Left lung (tissue), 10 donors: Measurements from ENCODE around the gene RAB28. TPM values are rescaled to one million over a fixed set of nuclear protein-coding genes. Genes with fewer than 3 reads are reported as not detected.

Source experiments
- ATAC-seq: fragments of 200-7000 bp; cut with Tn5 transposase; one replicate; pipeline ENCODE4 v1.9.1; 2020; ENCODE audit warnings: moderate library complexity
- DNase-seq, 4 donors: peaks; one replicate each; pipeline ENCODE4 v3.0.0-alpha.2; 2013 to 2020
- H3K27ac ChIP-seq, 2 donors: fragments of 200-600 bp; sonication (generic) in 1 of 2; one replicate each; pipeline versions ENCODE4 v1.5.0 to v1.8.0; 2020 to 2021
- H3K27me3 ChIP-seq, 2 donors: fragments of 200-600 bp; sonication (generic) in 1 of 2; one replicate each; pipeline versions ENCODE4 v1.5.0 to v1.8.0; 2020 to 2021
- H3K36me3 ChIP-seq, 2 donors: fragments of 200-600 bp; sonication (generic) in 1 of 2; one replicate each; pipeline versions ENCODE4 v1.5.0 to v1.8.0; 2020 to 2021
- H3K4me1 ChIP-seq, 2 donors: fragments of 200-600 bp; one replicate each; pipeline ENCODE4 v1.8.0; 2021
- H3K4me3 ChIP-seq, 2 donors: fragments of 200-600 bp; sonication (generic) in 1 of 2; one replicate each; pipeline versions ENCODE4 v1.5.0 to v1.8.0; 2020 to 2021; ENCODE audit warnings: mild to moderate bottlenecking in 1 of 2
- H3K9me3 ChIP-seq, 2 donors: fragments of 200-600 bp; sonication (generic) in 1 of 2; one replicate each; pipeline versions ENCODE4 v1.5.0 to v1.8.0; 2020 to 2021
- CTCF ChIP-seq, 2 donors: fragments of 200-600 bp; sonication (generic) in 1 of 2; IDR thresholded peaks; one replicate each; pipeline versions ENCODE4 v1.5.0 to v1.8.0; 2021; ENCODE audit warnings: antibody characterized with exemption in 2 of 2
- intact Hi-C, 2 donors: fragments of 100-400 bp; cut with DNase I; formaldehyde crosslinking; loops; one replicate each; pipeline versions ENCODE4 v1.11.2 to v1.14.2; 2022
- polyA plus RNA-seq, 6 donors: library from polyadenylated mRNA; unstranded; fragments of 120-200 nt; gene quantifications; one replicate each; pipeline ENCODE4 v1.2.1, GENCODE V29; 2013; ENCODE audit not compliant: insufficient read length in 6 of 6
- total RNA-seq, 2 donors: library from RNA; stranded (reverse); fragmentation: NEBNext Ultra II Directional; extraction: Animal tissue kit (Norgen Biotek cat#: 25700); gene quantifications; one replicate each; pipeline ENCODE4 v1.2.1, GENCODE V29; 2021
- donor health status: DM: no; HTN: yes; CAD: no.
- donor health status: DM: no; HTN: no; CAD: no.

RAB28 gene
- total and polyA plus RNA-seq, 8 donors, result 12.2 to 33.4 (median 30.6) TPM

GRCh38 chr4:13529128-13529919 lies 45.2 kb upstream of the RAB28 start:
- intact Hi-C loops, result no loop called here
- no peak overlapping the region for H3K27ac ChIP-seq
- no peak for ATAC-seq
- peaks cover 0 to 28% of the 10 kb centered on the region in 2 donors for H3K4me1 ChIP-seq
- no peaks in the 10 kb centered on the region for H3K36me3 ChIP-seq
- DNase-seq, result peak in 1 of 4 donors; percentile 61
- H3K9me3 ChIP-seq, result peaks cover 0 to 3% of the 10 kb centered on the region in 2 donors
- no peak overlapping the region for H3K4me3 ChIP-seq
- H3K27me3 ChIP-seq, result peaks cover 97 to 100% of the 10 kb centered on the region in 2 donors
- TF ChIP-seq CTCF (IDR thresholded peaks at IDR 0.05), result no peak

- Histone ChIP-seq H3K27me3 (peaks cover 97 to 100% of the 10 kb centered on the region in 2 donors), H3K9me3 (peaks cover 0 to 7% of the 10 kb centered on the region in 2 donors), H3K4me3 (no peak overlapping the region), H3K4me1 (peaks cover 0 to 28% of the 10 kb centered on the region in 2 donors), H3K27ac (no peak overlapping the region), H3K36me3 (no peaks in the 10 kb centered on the region)
- intact Hi-C loops, result no loop called here
- no peak for TF ChIP-seq CTCF (IDR thresholded peaks at IDR 0.05)
- ATAC-seq (no peak), DNase-seq (no peak)
Measured at GRCh38 chr4:13528821-13529127, 44.6 kb upstream of the RAB28 start.

- ATAC-seq (peak; percentile 27), DNase-seq (peak in 1 of 4 donors; percentile 80)
- intact Hi-C loops, result no loop called here
- H3K27ac ChIP-seq, result no peak overlapping the region
- peaks cover 99 to 100% of the 10 kb centered on the region in 2 donors for H3K27me3 ChIP-seq
- H3K9me3 ChIP-seq, result peaks cover 0 to 7% of the 10 kb centered on the region in 2 donors
- TF ChIP-seq CTCF (IDR thresholded peaks at IDR 0.05), result no peak
- H3K4me1 ChIP-seq, result peaks cover 0 to 28% of the 10 kb centered on the region in 2 donors
- no peaks in the 10 kb centered on the region for H3K36me3 ChIP-seq
- H3K4me3 ChIP-seq, result no peak overlapping the region
Measured at GRCh38 chr4:13527981-13528820, 44.1 kb upstream of the RAB28 start.

GRCh38 chr4:13527192-13527980 lies 43.2 kb upstream of the RAB28 start:
- H3K4me3 ChIP-seq, result no peak overlapping the region
- ATAC-seq, result no peak
- intact Hi-C loops, result no loop called here
- H3K27me3 ChIP-seq, result peaks cover 99 to 100% of the 10 kb centered on the region in 2 donors
- H3K36me3 ChIP-seq, result no peaks in the 10 kb centered on the region
- DNase-seq, result peak in 1 of 4 donors; percentile 58
- H3K9me3 ChIP-seq, result peaks cover 0 to 7% of the 10 kb centered on the region in 2 donors
- H3K27ac ChIP-seq, result no peak overlapping the region
- H3K4me1 ChIP-seq, result peaks cover 0 to 33% of the 10 kb centered on the region in 2 donors
- TF ChIP-seq CTCF (IDR thresholded peaks at IDR 0.05), result no peak
